ENCODE results near the gene LRG1. TPM values are rescaled to one million over a fixed set of nuclear protein-coding genes. Genes with fewer than 3 reads are reported as not detected.

Gene LRG1
- total and polyA plus RNA-seq, 8 donors: 2.1 to 23.3 (median 7.6) TPM; not detected in 1

DNA sequence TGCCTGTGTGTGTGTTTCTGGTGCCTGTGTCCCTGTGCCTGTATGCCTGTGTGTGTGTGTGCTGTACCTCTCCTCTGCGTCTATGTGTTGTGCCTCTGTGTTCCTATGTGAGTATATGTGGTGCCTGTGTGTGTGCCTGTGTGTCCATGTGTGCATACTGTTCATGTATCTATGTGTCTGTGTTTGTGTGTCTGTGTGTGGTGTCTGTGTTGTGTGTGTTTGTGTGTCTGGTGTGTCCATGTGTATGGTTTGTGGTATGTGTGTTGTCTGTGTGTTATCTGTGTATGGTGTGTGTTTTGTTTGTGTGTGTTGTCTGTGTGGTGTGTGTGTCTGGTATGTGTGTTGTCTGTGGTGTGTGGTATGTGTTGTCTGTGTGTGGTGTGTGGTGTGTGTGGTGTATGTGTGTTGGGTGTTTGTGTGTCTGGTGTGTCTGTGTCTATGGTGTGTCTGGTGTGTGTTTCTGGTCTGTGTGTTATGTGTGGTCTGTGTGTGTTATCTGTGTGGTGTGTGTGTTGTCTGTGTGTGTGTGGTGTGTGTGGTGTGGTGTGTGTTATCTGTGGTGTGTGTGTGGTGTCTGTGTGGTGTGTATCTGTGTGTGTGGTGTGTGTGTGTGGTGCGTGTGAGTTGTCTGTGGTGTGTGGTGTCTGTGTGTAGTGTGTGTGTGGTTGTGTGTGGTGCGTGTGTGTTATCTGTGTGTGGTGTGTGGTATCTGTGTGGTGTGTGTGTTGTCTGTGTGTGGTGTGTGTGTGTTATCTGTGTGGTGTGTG lies 47.3 kb downstream of the LRG1 start:
- TF ChIP-seq, protein P1, sequence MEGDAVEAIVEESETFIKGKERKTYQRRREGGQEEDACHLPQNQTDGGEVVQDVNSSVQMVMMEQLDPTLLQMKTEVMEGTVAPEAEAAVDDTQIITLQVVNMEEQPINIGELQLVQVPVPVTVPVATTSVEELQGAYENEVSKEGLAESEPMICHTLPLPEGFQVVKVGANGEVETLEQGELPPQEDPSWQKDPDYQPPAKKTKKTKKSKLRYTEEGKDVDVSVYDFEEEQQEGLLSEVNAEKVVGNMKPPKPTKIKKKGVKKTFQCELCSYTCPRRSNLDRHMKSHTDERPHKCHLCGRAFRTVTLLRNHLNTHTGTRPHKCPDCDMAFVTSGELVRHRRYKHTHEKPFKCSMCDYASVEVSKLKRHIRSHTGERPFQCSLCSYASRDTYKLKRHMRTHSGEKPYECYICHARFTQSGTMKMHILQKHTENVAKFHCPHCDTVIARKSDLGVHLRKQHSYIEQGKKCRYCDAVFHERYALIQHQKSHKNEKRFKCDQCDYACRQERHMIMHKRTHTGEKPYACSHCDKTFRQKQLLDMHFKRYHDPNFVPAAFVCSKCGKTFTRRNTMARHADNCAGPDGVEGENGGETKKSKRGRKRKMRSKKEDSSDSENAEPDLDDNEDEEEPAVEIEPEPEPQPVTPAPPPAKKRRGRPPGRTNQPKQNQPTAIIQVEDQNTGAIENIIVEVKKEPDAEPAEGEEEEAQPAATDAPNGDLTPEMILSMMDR (IDR thresholded peaks at IDR 0.05): no peak
- no peak for TF ChIP-seq EP300 (IDR thresholded peaks at IDR 0.05)
- TF ChIP-seq POLR2A (IDR thresholded peaks at IDR 0.05): no peak
- no peak for TF ChIP-seq POLR2AphosphoS5 (IDR thresholded peaks at IDR 0.05)
- Histone ChIP-seq H3K4me1 (no peaks in the 10 kb centered on the region), H3K9me3 (no peaks in the 10 kb centered on the region), H3K4me3 (no peak overlapping the region), H3K27ac (no peak overlapping the region), H3K27me3 (no peaks in the 10 kb centered on the region), H3K36me3 (peaks cover 62 to 95% (median 93%) of the 10 kb centered on the region in 4 donors)
- no peak for DNase-seq
- intact Hi-C loops (cut with DNase I; ENCODE audit: low total_unique reads): no loop called here
- WGBS, 5 donors: 96 to 100% (median 99%) methylated on average over 3 of the region's 3 CpGs

DNA sequence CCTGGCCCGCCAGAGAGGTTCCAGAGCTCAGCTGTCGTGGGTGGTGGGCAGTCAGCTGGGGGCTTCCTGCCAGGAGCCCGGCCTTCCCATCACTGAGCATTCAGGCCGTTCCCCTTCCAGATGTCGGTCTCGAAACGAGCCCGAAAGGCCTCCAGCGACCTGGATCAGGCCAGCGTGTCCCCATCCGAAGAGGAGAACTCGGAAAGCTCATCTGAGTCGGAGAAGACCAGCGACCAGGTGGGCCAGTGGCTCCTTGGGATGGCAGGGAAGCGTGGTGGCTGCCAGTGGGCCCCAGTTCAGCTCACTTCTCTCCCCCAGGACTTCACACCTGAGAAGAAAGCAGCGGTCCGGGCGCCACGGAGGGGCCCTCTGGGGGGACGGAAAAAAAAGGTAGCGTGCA lies 48.4 kb downstream of the LRG1 start:
- no peak overlapping the region for H3K27ac ChIP-seq
- 94 to 98% (median 97%) methylated on average over 21 of the region's 21 CpGs for WGBS, 5 donors
- H3K4me3 ChIP-seq: no peak overlapping the region
- no peaks in the 10 kb centered on the region for H3K27me3 ChIP-seq
- H3K36me3 ChIP-seq: peaks cover 58 to 94% (median 93%) of the 10 kb centered on the region in 4 donors
- H3K4me1 ChIP-seq: no peaks in the 10 kb centered on the region
- TF ChIP-seq EP300 (IDR thresholded peaks at IDR 0.05) (no peak), POLR2AphosphoS5 (IDR thresholded peaks at IDR 0.05) (no peak), POLR2A (IDR thresholded peaks at IDR 0.05) (no peak)
- TF ChIP-seq, protein P1 (IDR thresholded peaks at IDR 0.05): no peak
- no peaks in the 10 kb centered on the region for H3K9me3 ChIP-seq
- DNase-seq: no peak
- intact Hi-C loops (cut with DNase I; ENCODE audit: low total_unique reads): no loop called here

DNA sequence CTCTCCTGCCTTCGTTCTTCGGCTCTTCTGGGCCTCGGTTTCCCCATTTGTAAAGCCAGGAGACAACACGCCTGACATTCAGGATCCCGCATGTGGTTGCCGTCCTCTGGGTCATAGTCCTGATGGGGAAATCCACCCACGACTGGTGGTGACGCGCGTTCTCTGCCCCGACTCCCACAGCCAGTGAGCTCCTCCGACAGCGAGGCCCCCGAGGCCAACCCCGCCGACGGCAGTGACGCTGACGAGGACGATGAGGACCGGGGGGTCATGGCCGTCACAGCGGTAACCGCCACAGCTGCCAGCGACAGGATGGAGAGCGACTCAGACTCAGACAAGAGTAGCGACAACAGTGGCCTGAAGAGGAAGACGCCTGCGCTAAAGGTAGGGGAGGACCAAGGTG lies 51.3 kb downstream of the LRG1 start:
- WGBS, 5 donors: 93 to 97% (median 96%) methylated on average over 29 of the region's 29 CpGs
- Histone ChIP-seq H3K27me3 (no peaks in the 10 kb centered on the region), H3K4me1 (no peaks in the 10 kb centered on the region), H3K36me3 (peaks cover 36 to 86% (median 78%) of the 10 kb centered on the region in 4 donors), H3K27ac (no peak overlapping the region), H3K4me3 (no peak overlapping the region), H3K9me3 (no peaks in the 10 kb centered on the region)
- TF ChIP-seq EP300 (IDR thresholded peaks at IDR 0.05) (no peak), POLR2AphosphoS5 (IDR thresholded peaks at IDR 0.05) (no peak), POLR2A (IDR thresholded peaks at IDR 0.05) (no peak)
- TF ChIP-seq, protein P1 (IDR thresholded peaks at IDR 0.05): no peak
- intact Hi-C loops (cut with DNase I; ENCODE audit: low total_unique reads): no loop called here
- no peak for DNase-seq

DNA sequence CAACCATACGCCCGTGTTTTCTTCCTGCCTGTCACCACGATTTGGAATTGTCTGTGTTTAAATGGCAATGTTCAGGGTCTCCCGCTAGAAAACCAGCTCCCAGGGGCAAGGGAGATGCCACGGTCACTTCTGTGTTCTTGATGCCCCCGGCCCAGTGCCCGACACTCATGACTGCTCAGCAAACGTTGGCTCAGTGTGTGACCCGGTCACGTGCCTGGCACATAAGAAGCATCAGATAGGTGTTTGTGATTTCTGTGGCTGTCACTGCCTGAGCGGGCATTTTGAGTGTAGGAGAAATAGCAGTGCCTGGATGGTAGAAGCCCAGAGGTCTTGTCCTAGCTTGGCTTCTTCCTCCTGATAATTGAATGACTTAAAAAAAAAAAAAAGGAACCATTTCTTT lies 52.3 kb downstream of the LRG1 start:
- no peak overlapping the region for H3K27ac ChIP-seq
- H3K9me3 ChIP-seq: no peaks in the 10 kb centered on the region
- H3K4me3 ChIP-seq: no peak overlapping the region
- no peak for DNase-seq
- H3K4me1 ChIP-seq: no peaks in the 10 kb centered on the region
- peaks cover 33 to 90% (median 81%) of the 10 kb centered on the region in 4 donors for H3K36me3 ChIP-seq
- 74 to 88% (median 79%) methylated on average over 11 of the region's 11 CpGs for WGBS, 5 donors
- H3K27me3 ChIP-seq: no peaks in the 10 kb centered on the region
- TF ChIP-seq EP300 (IDR thresholded peaks at IDR 0.05): no peak
- TF ChIP-seq POLR2AphosphoS5 (IDR thresholded peaks at IDR 0.05): no peak
- no peak for TF ChIP-seq POLR2A (IDR thresholded peaks at IDR 0.05)
- TF ChIP-seq, protein P1 (IDR thresholded peaks at IDR 0.05): no peak
- intact Hi-C loops (cut with DNase I; ENCODE audit: low total_unique reads): no loop called here

Other genes starting within 250 kb of the LRG1 start
- 1 to 10 TPM in 1 of 5 donors, not detected in 4; 1.1 TPM for gene TMIGD2, start 237.6 kb downstream of the LRG1 start, total RNA-seq
- under 1 TPM in 1 of 3 donors, not detected in 2; 0.55 TPM for gene TMIGD2, start 237.6 kb downstream of the LRG1 start, polyA plus RNA-seq
- 10 to 100 TPM in 1 of 5 donors, 1 to 10 TPM in 2, not detected in 2; 1.1 to 12.5 (median 2.3) TPM for gene FSD1, start 235.4 kb downstream of the LRG1 start, total RNA-seq
- 1 to 10 TPM in 1 of 3 donors, under 1 TPM in 1, not detected in 1; 0.31 to 1.3 TPM for gene FSD1, start 235.4 kb downstream of the LRG1 start, polyA plus RNA-seq
- gene STAP2, start 201.2 kb downstream of the LRG1 start, total RNA-seq: 100 to 1,000 TPM in 1 of 5 donors, 10 to 100 TPM in 3, not detected in 1; 20.7 to 250 (median 35.1) TPM
- 10 to 100 TPM; 32.7 to 70.8 (median 52.4) TPM for gene STAP2, start 201.2 kb downstream of the LRG1 start, polyA plus RNA-seq
- gene MPND, start 196.5 kb downstream of the LRG1 start, total RNA-seq: 10 to 100 TPM in 2 of 5 donors, 1 to 10 TPM in 3; 2.2 to 24.5 (median 8.3) TPM
- 10 to 100 TPM; 20.4 to 25.0 (median 22.0) TPM for gene MPND, start 196.5 kb downstream of the LRG1 start, polyA plus RNA-seq
- 100 to 1,000 TPM in 1 of 5 donors, 10 to 100 TPM in 4; 14.8 to 111 (median 26.3) TPM for gene SH3GL1, start 139.5 kb downstream of the LRG1 start, total RNA-seq
- gene SH3GL1, start 139.5 kb downstream of the LRG1 start, polyA plus RNA-seq: 10 to 100 TPM; 44.9 to 48.5 (median 46.0) TPM
- gene CHAF1A, start 137.4 kb downstream of the LRG1 start, total RNA-seq: 100 to 1,000 TPM in 1 of 5 donors, 10 to 100 TPM in 1, 1 to 10 TPM in 3; 1.8 to 100 (median 9.8) TPM
- 1 to 10 TPM; 5.4 to 7.2 (median 5.8) TPM for gene CHAF1A, start 137.4 kb downstream of the LRG1 start, polyA plus RNA-seq
- 100 to 1,000 TPM in 1 of 5 donors, 10 to 100 TPM in 4; 19.3 to 208 (median 73.7) TPM for gene UBXN6, start 82.2 kb downstream of the LRG1 start, total RNA-seq
- 100 to 1,000 TPM; 112 to 148 (median 138) TPM for gene UBXN6, start 82.2 kb downstream of the LRG1 start, polyA plus RNA-seq
- 10 to 100 TPM; 26.8 to 85.2 (median 33.9) TPM for gene HDGFL2, start 67.7 kb downstream of the LRG1 start, total RNA-seq
- 100 to 1,000 TPM in 1 of 3 donors, 10 to 100 TPM in 2; 25.5 to 127 (median 55.5) TPM for gene HDGFL2, start 67.7 kb downstream of the LRG1 start, polyA plus RNA-seq
- gene PLIN4, start 21.6 kb downstream of the LRG1 start, total RNA-seq: 10 to 100 TPM in 3 of 5 donors, 1 to 10 TPM in 2; 9.0 to 64.7 (median 24.9) TPM
- gene PLIN4, start 21.6 kb downstream of the LRG1 start, polyA plus RNA-seq: 10 to 100 TPM in 1 of 3 donors, 1 to 10 TPM in 2; 3.5 to 13.2 (median 6.8) TPM
- 100 to 1,000 TPM in 1 of 5 donors, 10 to 100 TPM in 2, 1 to 10 TPM in 2; 1.4 to 114 (median 37.8) TPM for gene PLIN5, start 4.8 kb downstream of the LRG1 start, total RNA-seq
- 10 to 100 TPM; 23.8 to 37.9 (median 25.3) TPM for gene PLIN5, start 4.8 kb downstream of the LRG1 start, polyA plus RNA-seq
- 1 to 10 TPM in 4 of 5 donors, not detected in 1; 1.2 to 6.7 (median 2.1) TPM for gene SEMA6B, start 19.6 kb upstream of the LRG1 start, total RNA-seq
- gene SEMA6B, start 19.6 kb upstream of the LRG1 start, polyA plus RNA-seq: 1 to 10 TPM; 1.7 to 2.1 (median 1.9) TPM
- gene TNFAIP8L1, start 99.5 kb upstream of the LRG1 start, total RNA-seq: 10 to 100 TPM in 2 of 5 donors, 1 to 10 TPM in 3; 7.0 to 43.4 (median 9.5) TPM
- 1 to 10 TPM; 5.3 to 5.5 (median 5.4) TPM for gene TNFAIP8L1, start 99.5 kb upstream of the LRG1 start, polyA plus RNA-seq
- gene MYDGF, start 130.3 kb upstream of the LRG1 start, total RNA-seq: 10 to 100 TPM; 41.4 to 77.5 (median 71.3) TPM
- 10 to 100 TPM; 66.4 to 86.6 (median 75.3) TPM for gene MYDGF, start 130.3 kb upstream of the LRG1 start, polyA plus RNA-seq
- gene DPP9, start 183.8 kb upstream of the LRG1 start, total RNA-seq: 100 to 1,000 TPM in 2 of 5 donors, 10 to 100 TPM in 3; 24.6 to 178 (median 82.1) TPM
- gene DPP9, start 183.8 kb upstream of the LRG1 start, polyA plus RNA-seq: 10 to 100 TPM; 18.7 to 30.2 (median 24.6) TPM